ENCODE measurements around the gene HCN2.

- peak; percentile 52 to 66 for TF ChIP-seq POLR2A (IDR thresholded peaks at IDR 0.05; ENCODE audit: control extremely low read depth in 1 of 2, low read depth in 2 of 2, low read length in 2 of 2)
- TF ChIP-seq RFX5 (IDR thresholded peaks at IDR 0.05; ENCODE audit: borderline replicate concordance, low read depth, low read length) = no peak
- TF ChIP-seq EZH2 (IDR thresholded peaks at IDR 0.05; ENCODE audit: low read depth, low read length, severe bottlenecking) = no peak
- no peak for TF ChIP-seq CTCF (IDR thresholded peaks at IDR 0.05; ENCODE audit: control extremely low read depth in 1 of 3, insufficient read depth in 1 of 3, low read depth in 1 of 3, low read length in 3 of 3)
- no peak; the same call in 1 of the 2 replicates for TF ChIP-seq POLR2AphosphoS5 (IDR thresholded peaks at IDR 0.05; ENCODE audit: low read depth, low read length)
- no peak for TF ChIP-seq NANOG (IDR thresholded peaks at IDR 0.05; ENCODE audit: insufficient read depth, low read depth, low read length, poor library complexity, severe bottlenecking)
- no peak for TF ChIP-seq EP300 (IDR thresholded peaks at IDR 0.05; ENCODE audit: borderline replicate concordance in 1 of 2, low read depth in 2 of 2, low read length in 2 of 2)
- TF ChIP-seq MAX (IDR thresholded peaks at IDR 0.05) = peak; percentile 43; the same call in 1 of the 2 replicates
- TF ChIP-seq SIN3A (conservative IDR thresholded peaks at IDR 0.05 in 1 of 2, IDR thresholded peaks at IDR 0.05 in 1 of 2; ENCODE audit: low read depth in 1 of 2, low read length in 2 of 2) = 0 out of 4 replicates have a peak, but pooled peaks of 1 of the 2 experiments have one; percentile 22
- TF ChIP-seq PHF8 (conservative IDR thresholded peaks at IDR 0.05; ENCODE audit: low read depth, low read length) = peak; percentile 48; the same call in 1 of the 2 replicates
- TF ChIP-seq RAD21 (IDR thresholded peaks at IDR 0.05 in 1 of 2, conservative IDR thresholded peaks at IDR 0.05 in 1 of 2; ENCODE audit: low read depth in 2 of 2, low read length in 2 of 2) = no peak
- no peak for TF ChIP-seq YY1 (IDR thresholded peaks at IDR 0.05; ENCODE audit: low read depth, low read length)
- TF ChIP-seq BCL11A (IDR thresholded peaks at IDR 0.05; ENCODE audit: low read depth in 2 of 2, low read length in 2 of 2) = no peak
Observed at GRCh38 chr19:572743-573518, 16.8 kb upstream of the HCN2 start.
